ENCODE results near the gene SNTG2. TPM values are rescaled to one million over a fixed set of nuclear protein-coding genes. Genes with fewer than 3 reads are reported as not detected.

The SNTG2 gene
- total RNA-seq, 4 donors from 2014 or later: 1.9 to 14.0 (median 6.7) TPM

DNA sequence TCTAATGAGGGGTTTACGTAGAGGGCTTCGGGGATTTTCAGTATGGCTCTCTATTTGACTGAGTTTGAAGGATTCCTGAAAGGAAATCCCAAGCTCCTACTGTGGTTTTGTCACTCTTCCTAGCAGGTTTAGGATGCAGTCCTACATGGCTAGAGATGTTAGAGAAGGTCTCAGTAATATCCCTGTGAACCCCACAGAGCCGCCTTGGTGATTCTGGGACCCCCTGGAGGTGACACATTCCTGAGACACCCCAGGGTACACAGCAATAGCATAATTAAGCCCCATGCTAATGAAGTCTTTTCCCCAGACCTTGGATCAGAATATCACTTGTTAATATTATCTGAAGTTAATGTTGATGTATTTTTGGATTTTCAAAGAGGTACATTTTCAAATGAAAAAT is 103.8 kb downstream of the SNTG2 start:
- TF ChIP-seq, protein P1, sequence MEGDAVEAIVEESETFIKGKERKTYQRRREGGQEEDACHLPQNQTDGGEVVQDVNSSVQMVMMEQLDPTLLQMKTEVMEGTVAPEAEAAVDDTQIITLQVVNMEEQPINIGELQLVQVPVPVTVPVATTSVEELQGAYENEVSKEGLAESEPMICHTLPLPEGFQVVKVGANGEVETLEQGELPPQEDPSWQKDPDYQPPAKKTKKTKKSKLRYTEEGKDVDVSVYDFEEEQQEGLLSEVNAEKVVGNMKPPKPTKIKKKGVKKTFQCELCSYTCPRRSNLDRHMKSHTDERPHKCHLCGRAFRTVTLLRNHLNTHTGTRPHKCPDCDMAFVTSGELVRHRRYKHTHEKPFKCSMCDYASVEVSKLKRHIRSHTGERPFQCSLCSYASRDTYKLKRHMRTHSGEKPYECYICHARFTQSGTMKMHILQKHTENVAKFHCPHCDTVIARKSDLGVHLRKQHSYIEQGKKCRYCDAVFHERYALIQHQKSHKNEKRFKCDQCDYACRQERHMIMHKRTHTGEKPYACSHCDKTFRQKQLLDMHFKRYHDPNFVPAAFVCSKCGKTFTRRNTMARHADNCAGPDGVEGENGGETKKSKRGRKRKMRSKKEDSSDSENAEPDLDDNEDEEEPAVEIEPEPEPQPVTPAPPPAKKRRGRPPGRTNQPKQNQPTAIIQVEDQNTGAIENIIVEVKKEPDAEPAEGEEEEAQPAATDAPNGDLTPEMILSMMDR (IDR thresholded peaks at IDR 0.05): no peak
- ATAC-seq (ENCODE audit: low FRiP score) (no peak), DNase-seq (ENCODE audit: low spot score) (no peak)

DNA sequence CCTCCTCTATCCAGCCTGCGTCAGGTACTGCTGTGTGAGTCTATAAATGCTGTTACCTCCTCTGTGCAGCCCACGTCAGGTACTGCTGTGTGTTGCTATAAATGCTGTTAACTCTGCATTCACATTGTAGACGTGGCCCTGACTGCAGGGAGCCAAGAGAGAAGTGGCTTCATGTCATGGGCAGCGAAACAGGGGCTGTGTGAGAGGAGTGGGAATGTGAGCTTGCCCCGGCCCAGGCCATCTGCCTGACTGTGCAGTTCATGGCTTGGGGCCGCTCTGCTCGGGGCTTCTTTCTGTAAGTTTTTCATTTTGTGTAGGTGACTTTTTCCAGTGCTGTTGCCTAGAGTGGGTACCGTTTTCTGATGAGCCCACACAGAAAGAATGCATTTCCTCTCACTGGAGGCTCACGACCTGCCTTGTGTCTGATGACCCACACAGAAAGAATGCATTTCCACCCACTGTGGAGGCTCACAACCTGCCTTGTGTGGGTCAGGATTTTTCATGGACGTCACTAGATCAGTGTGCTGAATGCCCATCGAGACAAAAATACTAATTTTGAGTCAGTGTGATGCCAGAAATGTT is 104.5 kb downstream of the SNTG2 start:
- TF ChIP-seq, protein P1 (IDR thresholded peaks at IDR 0.05): no peak
- no peak for DNase-seq (ENCODE audit: low spot score)
- no peak for ATAC-seq (ENCODE audit: low FRiP score)

DNA sequence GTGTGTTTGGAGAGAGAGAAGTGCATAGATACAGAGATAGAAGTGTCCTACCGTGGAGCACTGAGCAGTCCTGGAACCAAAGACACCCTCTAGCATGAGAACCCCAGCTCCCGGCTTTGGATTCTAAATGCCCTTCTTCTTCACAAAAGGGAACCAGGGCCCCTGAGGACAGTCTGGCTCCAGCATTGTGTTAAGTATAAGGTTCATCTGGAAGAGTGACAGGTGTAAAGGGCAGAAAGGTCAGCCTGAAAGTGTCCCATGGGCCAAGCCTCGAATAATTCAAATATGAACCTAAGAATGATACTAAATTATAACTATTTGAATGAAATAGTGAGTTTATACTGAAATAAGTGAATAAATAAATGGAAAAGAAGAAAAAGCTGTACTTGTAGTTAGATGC is 109.7 kb downstream of the SNTG2 start:
- DNase-seq (ENCODE audit: low spot score) (no peak), ATAC-seq (ENCODE audit: low FRiP score) (no peak)
- TF ChIP-seq, protein P1 (IDR thresholded peaks at IDR 0.05): no peak

DNA sequence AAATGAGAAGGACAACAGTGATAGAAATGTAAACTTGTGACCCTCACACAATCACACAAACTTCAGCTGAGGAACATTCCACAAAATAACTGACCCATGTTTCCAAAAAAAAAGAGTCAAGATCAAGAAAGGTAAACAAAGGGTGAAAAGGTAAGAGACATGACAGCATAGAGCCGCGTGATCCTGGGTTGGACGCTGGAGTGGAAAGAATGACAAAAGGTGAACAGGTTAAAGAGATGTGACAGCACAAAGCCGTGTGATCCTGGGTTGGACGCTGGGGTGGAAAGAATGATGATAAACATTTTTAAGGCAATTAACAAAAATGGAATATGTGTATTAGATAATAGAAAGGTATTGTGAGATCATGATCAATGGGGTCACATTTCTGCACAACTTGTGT is 110.3 kb downstream of the SNTG2 start:
- TF ChIP-seq, protein P1 (IDR thresholded peaks at IDR 0.05): no peak
- ATAC-seq (ENCODE audit: low FRiP score): no peak
- DNase-seq (ENCODE audit: low spot score): no peak

DNA sequence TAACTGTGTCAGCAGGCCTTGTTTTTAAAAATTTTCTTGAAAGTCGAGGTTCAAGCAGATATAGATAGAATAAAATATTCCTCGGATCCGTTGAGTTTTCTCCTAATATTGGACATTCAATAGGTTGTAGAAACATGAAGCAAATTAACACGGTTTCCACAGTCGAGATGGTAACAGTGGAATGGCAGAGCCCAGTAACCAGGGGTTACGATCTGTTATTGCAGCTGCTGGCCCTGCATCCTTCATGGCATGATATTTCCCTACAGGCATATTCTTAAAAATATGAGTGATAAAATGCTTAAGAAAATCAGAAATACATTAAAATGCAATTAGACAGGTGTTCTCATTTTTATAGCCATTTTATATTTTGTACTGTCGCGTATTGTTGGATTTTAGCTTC is 117.6 kb downstream of the SNTG2 start:
- ATAC-seq (ENCODE audit: low FRiP score): no peak
- DNase-seq (ENCODE audit: low spot score): no peak
- TF ChIP-seq, protein P1 (IDR thresholded peaks at IDR 0.05): no peak

DNA sequence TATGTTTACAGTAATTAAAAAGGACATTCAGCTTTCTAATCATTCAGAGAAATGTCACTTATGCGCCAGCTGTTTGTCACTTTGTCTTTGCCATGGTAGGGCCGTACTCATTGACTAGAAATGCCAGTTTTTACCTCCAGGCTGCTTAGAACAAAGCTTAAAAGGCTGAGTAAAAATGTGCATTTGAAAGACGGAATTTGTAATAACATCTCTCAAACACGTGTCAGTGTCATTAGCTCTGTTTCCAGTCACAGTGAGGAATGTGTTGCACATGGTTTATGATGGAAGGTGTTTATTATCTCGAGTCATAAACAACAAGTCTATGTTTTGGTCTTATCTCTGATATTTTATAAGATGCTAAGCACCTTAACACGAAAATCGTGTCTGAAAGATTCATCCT is 118.2 kb downstream of the SNTG2 start:
- ATAC-seq (ENCODE audit: low FRiP score) (no peak), DNase-seq (ENCODE audit: low spot score) (no peak)
- TF ChIP-seq, protein P1 (IDR thresholded peaks at IDR 0.05): no peak

DNA sequence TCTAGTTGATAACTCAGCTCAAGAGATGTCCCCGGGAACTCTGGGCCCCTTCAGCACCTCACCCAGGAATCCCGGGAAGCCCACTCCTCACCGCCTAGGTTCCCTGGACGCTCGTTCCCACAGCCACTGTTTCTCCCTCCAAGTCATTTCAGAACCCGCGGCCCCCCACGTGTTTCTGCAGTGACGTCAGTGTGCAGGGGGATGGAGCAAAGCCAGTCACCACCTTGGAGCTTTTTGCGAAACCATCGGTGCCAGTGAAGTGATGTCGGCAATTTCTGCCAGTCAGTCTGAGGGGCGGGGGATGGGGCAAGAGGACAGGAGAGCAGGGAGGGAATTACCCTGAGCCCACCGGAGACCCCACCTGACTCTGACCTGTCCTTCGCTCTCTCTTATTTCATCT is 119.2 kb downstream of the SNTG2 start:
- ATAC-seq (ENCODE audit: low FRiP score) (no peak), DNase-seq (ENCODE audit: low spot score) (no peak)
- TF ChIP-seq, protein P1 (IDR thresholded peaks at IDR 0.05): no peak

Data from omental fat pad (tissue), 4 donors.